HEK293 (cell line): ENCODE data around the gene HHLA2.

Source experiments
- CTCF ChIA-PET: fragments of 350-600 bp; formaldehyde crosslinking; extraction: SDS; loops from one replicate; lab custom pipeline; 2021; ENCODE audit warnings: antibody characterized with exemption; lab: Yijun Ruan, JAX
- POLR2A ChIA-PET: fragments of 300-600 bp; formaldehyde crosslinking; extraction: SDS; loops from one replicate; lab custom pipeline; 2020; ENCODE audit warnings: antibody characterized with exemption, inconsistent platforms; lab: Yijun Ruan, JAX
- H3K27ac ChIP-seq: fragments of 200-500 bp; sonication (Bioruptor generic); 2 replicates; pipeline ENCODE4 v1.5.1; 2014; ENCODE audit warnings: low read depth, low read length, control low read depth, inconsistent platforms; ENCODE audit errors: extremely low read depth
- H3K36me3 ChIP-seq, 2 experiments: fragments of 200-500 bp in 1 of 2; sonication (Bioruptor generic) in 1 of 2; 1 replicate in 1 of 2; 2 replicates in 1 of 2; pipeline ENCODE4 v1.5.1; 2014 to 2017; ENCODE audit warnings: inconsistent platforms in 2 of 2, low read length in 2 of 2; ENCODE audit not compliant: control insufficient read depth in 2 of 2, insufficient read depth in 1 of 2
- H3K4me1 ChIP-seq: fragments of 200-500 bp; sonication (Bioruptor generic); 2 replicates; pipeline ENCODE4 v1.5.1; 2014; ENCODE audit warnings: mild to moderate bottlenecking, low read length, inconsistent platforms; ENCODE audit not compliant: control insufficient read depth, insufficient read depth
- H3K4me3 ChIP-seq: 2 replicates; pipeline ENCODE4 v1.5.1; 2011; ENCODE audit warnings: low read depth, mild to moderate bottlenecking, control low read depth, low read length, moderate library complexity
- H3K9me3 ChIP-seq: fragments of 200-500 bp; sonication (Bioruptor generic); 2 replicates; pipeline ENCODE4 v1.5.1; 2014; ENCODE audit warnings: low read depth, low read length, inconsistent platforms; ENCODE audit not compliant: control insufficient read depth, insufficient read depth
- BCL11A ChIP-seq: fragments of 450-650 bp; formaldehyde crosslinking; IDR thresholded peaks from 2 replicates; pipeline ENCODE4 v1.5.1; 2016; ENCODE audit warnings: low read depth, missing biosample characterization, missing genetic modification characterization
- GLI4 ChIP-seq: fragments of 450-650 bp; formaldehyde crosslinking; IDR thresholded peaks from 2 replicates; pipeline ENCODE4 v1.5.1; 2016; ENCODE audit warnings: missing biosample characterization, missing genetic modification characterization
- IKZF3 ChIP-seq: fragments of 450-650 bp; IDR thresholded peaks from 2 replicates; pipeline ENCODE4 v1.5.0; 2018; ENCODE audit warnings: missing biosample characterization, mild to moderate bottlenecking, missing genetic modification characterization, moderate library complexity
- KLF8 ChIP-seq: fragments of 450-650 bp; formaldehyde crosslinking; IDR thresholded peaks from 2 replicates; pipeline ENCODE4 v1.5.1; 2016; ENCODE audit warnings: missing biosample characterization, missing genetic modification characterization
- RBAK ChIP-seq: fragments of 450-650 bp; formaldehyde crosslinking; IDR thresholded peaks from 2 replicates; pipeline ENCODE4 v1.5.1; 2016; ENCODE audit warnings: missing biosample characterization, missing genetic modification characterization
- REST ChIP-seq: fragments of 450-650 bp; formaldehyde crosslinking; IDR thresholded peaks from 2 replicates; pipeline ENCODE4 v1.5.1; 2016; ENCODE audit warnings: missing biosample characterization, missing genetic modification characterization
- SCRT1 ChIP-seq: fragments of 450-650 bp; formaldehyde crosslinking; IDR thresholded peaks from 2 replicates; pipeline ENCODE4 v1.5.1; 2016; ENCODE audit warnings: missing biosample characterization, missing genetic modification characterization, borderline replicate concordance
- ZBTB8A ChIP-seq: fragments of 450-650 bp; formaldehyde crosslinking; IDR thresholded peaks from 2 replicates; pipeline ENCODE4 v1.5.1; 2016; ENCODE audit warnings: missing biosample characterization, missing genetic modification characterization
- ZNF121 ChIP-seq: fragments of 450-650 bp; formaldehyde crosslinking; IDR thresholded peaks from 2 replicates; pipeline ENCODE4 v1.5.1; 2016; ENCODE audit warnings: missing biosample characterization, missing genetic modification characterization
- ZNF132 ChIP-seq: fragments of 450-650 bp; formaldehyde crosslinking; IDR thresholded peaks from 2 replicates; pipeline ENCODE4 v1.5.1; 2017; ENCODE audit warnings: missing biosample characterization, missing genetic modification characterization, borderline replicate concordance
- ZNF155 ChIP-seq: fragments of 450-650 bp; formaldehyde crosslinking; IDR thresholded peaks from 2 replicates; pipeline ENCODE4 v1.5.1; 2016; ENCODE audit warnings: missing biosample characterization, missing genetic modification characterization
- ZNF175 ChIP-seq: fragments of 450-650 bp; formaldehyde crosslinking; IDR thresholded peaks from 2 replicates; pipeline ENCODE4 v1.5.1; 2016; ENCODE audit warnings: missing biosample characterization, missing genetic modification characterization
- ZNF433 ChIP-seq: fragments of 450-650 bp; formaldehyde crosslinking; IDR thresholded peaks from 2 replicates; pipeline ENCODE4 v1.5.1; 2016; ENCODE audit warnings: missing biosample characterization, missing genetic modification characterization, low read depth
- ZNF514 ChIP-seq: fragments of 450-650 bp; formaldehyde crosslinking; IDR thresholded peaks from 2 replicates; pipeline ENCODE4 v1.5.1; 2016; ENCODE audit warnings: missing biosample characterization, missing genetic modification characterization
- ZNF610 ChIP-seq: fragments of 450-650 bp; formaldehyde crosslinking; IDR thresholded peaks from 2 replicates; pipeline ENCODE4 v1.5.1; 2016; ENCODE audit warnings: missing biosample characterization, missing genetic modification characterization, borderline replicate concordance
- ZNF692 ChIP-seq: fragments of 450-650 bp; formaldehyde crosslinking; IDR thresholded peaks from 2 replicates; pipeline ENCODE4 v1.5.1; 2016; ENCODE audit warnings: missing biosample characterization, missing genetic modification characterization
- ZNF843 ChIP-seq: fragments of 450-650 bp; formaldehyde crosslinking; IDR thresholded peaks from 2 replicates; pipeline ENCODE4 v1.5.1; 2016; ENCODE audit warnings: missing biosample characterization, missing genetic modification characterization
- ZSCAN18 ChIP-seq: fragments of 450-650 bp; formaldehyde crosslinking; IDR thresholded peaks from 2 replicates; pipeline ENCODE4 v1.5.1; 2016; ENCODE audit warnings: missing biosample characterization, missing genetic modification characterization
- ZSCAN5A ChIP-seq: fragments of 450-650 bp; formaldehyde crosslinking; IDR thresholded peaks from 2 replicates; pipeline ENCODE4 v1.5.1; 2016; ENCODE audit warnings: missing biosample characterization, missing genetic modification characterization
- TF ChIP-seq, protein P1 (sequence below): fragments of 450-650 bp; formaldehyde crosslinking; IDR thresholded peaks from 2 replicates; pipeline ENCODE4 v1.5.1; 2016; ENCODE audit warnings: missing biosample characterization, missing genetic modification characterization, low read depth
- TF ChIP-seq, protein P2 (sequence below): fragments of 450-650 bp; formaldehyde crosslinking; IDR thresholded peaks from 2 replicates; pipeline ENCODE4 v1.5.1; 2016; ENCODE audit warnings: missing biosample characterization, missing genetic modification characterization

The HHLA2 gene

DNA sequence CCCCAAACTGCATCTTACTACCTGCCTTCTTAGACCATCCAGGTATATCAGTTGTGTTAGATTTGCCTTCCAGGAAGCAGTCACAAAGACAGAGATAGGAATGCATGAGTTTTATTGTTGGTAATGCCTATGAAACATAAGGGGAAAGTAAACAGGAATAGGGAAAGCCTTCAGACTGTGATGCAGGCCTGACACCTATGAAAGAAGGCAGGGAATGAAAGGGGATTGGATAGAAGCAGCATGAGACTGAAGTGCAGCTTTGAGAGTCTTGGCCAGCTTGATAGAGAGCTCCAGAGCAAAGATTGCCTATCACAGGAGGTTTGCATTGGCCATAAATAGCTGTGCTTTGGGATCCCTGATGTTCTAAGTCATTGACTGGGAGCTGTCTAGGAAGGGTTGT, 15.9 kb upstream of the HHLA2 start (continued):
- TF ChIP-seq ZSCAN18 (no peak), ZNF610 (tag by site-specific recombination) (no peak), GLI4 (tag by site-specific recombination) (no peak)

DNA sequence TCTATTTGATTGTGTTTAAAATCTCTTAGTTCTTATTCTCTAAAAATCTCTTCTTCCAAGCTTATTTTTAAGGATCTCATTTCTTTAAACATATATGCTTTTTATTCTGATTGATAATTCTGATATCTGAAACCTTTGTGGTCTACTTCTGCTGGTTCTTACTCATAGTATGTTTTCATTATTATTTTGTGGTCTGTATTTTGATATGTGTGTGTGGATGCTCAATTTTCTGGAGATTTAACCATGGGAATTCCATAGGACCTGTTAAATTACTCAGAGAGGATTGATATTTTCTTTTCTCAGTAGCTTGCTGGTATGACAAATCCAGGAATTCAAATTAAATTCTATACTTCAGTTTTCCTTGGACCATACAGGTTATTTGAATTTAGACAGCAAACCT, 14.7 kb upstream of the HHLA2 start:
- Histone ChIP-seq H3K4me3 (no peak overlapping the region), H3K27ac (no peak overlapping the region), H3K9me3 (no peaks in the 10 kb centered on the region), H3K36me3 (no peaks in the 10 kb centered on the region), H3K4me1 (no peaks in the 10 kb centered on the region)
- POLR2A ChIA-PET: no interaction called here
- TF ChIP-seq REST (tag by site-specific recombination) (no peak), SCRT1 (tag by site-specific recombination) (no peak), ZNF433 (tag by site-specific recombination) (no peak), ZNF175 (tag by site-specific recombination) (no peak), ZNF610 (tag by site-specific recombination) (no peak), ZNF692 (tag by site-specific recombination) (no peak), KLF8 (tag by site-specific recombination) (no peak), RBAK (tag by site-specific recombination) (no peak), ZNF132 (tag by site-specific recombination) (no peak), ZNF514 (tag by site-specific recombination) (no peak), BCL11A (no peak)
- TF ChIP-seq, protein P1, sequence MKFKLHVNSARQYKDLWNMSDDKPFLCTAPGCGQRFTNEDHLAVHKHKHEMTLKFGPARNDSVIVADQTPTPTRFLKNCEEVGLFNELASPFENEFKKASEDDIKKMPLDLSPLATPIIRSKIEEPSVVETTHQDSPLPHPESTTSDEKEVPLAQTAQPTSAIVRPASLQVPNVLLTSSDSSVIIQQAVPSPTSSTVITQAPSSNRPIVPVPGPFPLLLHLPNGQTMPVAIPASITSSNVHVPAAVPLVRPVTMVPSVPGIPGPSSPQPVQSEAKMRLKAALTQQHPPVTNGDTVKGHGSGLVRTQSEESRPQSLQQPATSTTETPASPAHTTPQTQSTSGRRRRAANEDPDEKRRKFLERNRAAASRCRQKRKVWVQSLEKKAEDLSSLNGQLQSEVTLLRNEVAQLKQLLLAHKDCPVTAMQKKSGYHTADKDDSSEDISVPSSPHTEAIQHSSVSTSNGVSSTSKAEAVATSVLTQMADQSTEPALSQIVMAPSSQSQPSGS (tag by site-specific recombination): no peak
- CTCF ChIA-PET: interaction anchor here (0.5 kb wide), 1 partner anchor 194 kb away, joined by 3 read pairs; no protein-coding TSS in a partner anchor

GRCh38 chr3:108283006-108283405, 13.3 kb upstream of the HHLA2 start:
- ChIA-PET CTCF (no interaction called here), POLR2A (no interaction called here)
- Histone ChIP-seq H3K4me3 (no peak overlapping the region), H3K27ac (no peak overlapping the region), H3K36me3 (no peaks in the 10 kb centered on the region), H3K9me3 (no peaks in the 10 kb centered on the region), H3K4me1 (no peaks in the 10 kb centered on the region)
- TF ChIP-seq ZSCAN5A (tag by site-specific recombination): no peak
- TF ChIP-seq ZNF121: no peak
- TF ChIP-seq, protein P1 (tag by site-specific recombination): no peak
- no peak for TF ChIP-seq ZBTB8A (tag by site-specific recombination)
- no peak for TF ChIP-seq ZNF843
- no peak for TF ChIP-seq IKZF3 (tag by site-specific recombination)
- TF ChIP-seq, protein P2, sequence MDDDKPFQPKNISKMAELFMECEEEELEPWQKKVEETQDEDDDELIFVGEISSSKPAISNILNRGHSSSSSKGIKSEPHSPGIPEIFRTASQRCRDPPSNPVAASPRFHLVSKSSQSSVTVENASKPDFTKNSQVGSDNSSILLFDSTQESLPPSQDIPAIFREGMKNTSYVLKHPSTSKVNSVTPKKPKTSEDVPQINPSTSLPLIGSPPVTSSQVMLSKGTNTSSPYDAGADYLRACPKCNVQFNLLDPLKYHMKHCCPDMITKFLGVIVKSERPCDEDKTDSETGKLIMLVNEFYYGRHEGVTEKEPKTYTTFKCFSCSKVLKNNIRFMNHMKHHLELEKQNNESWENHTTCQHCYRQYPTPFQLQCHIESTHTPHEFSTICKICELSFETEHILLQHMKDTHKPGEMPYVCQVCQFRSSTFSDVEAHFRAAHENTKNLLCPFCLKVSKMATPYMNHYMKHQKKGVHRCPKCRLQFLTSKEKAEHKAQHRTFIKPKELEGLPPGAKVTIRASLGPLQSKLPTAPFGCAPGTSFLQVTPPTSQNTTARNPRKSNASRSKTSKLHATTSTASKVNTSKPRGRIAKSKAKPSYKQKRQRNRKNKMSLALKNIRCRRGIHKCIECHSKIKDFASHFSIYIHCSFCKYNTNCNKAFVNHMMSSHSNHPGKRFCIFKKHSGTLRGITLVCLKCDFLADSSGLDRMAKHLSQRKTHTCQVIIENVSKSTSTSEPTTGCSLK (tag by site-specific recombination): no peak
- TF ChIP-seq ZNF155 (tag by site-specific recombination): no peak
